C4-2B (cell line): ENCODE measurements around the gene SETDB1.

Experiments
- CTCF ChIP-seq: fragments of 450-650 bp; conservative IDR thresholded peaks from 2 replicates; pipeline ENCODE4 v1.5.1; 2017; ENCODE audit warnings: mild to moderate bottlenecking
- ZFX ChIP-seq: fragments of 450-650 bp; IDR thresholded peaks from 2 replicates; pipeline ENCODE4 v1.6.1; 2017

- TF ChIP-seq CTCF (no peak), ZFX (no peak)
Measured at GRCh38 chr1:150976401-150976821, 50.2 kb downstream of the SETDB1 start.
